CD4-positive, alpha-beta T cell treated with Interleukin-6 at 100 ng/mL for 8 hours (primary cell): Measurements from ENCODE around the gene HGF.

ENCODE experiments used
- DNase-seq: peaks from one replicate; pipeline ENCODE4 v3.0.0-alpha.2; 2020; ENCODE audit warnings: mixed read lengths, low spot score

HGF gene

GRCh38 chr7:81682873-81683272 lies 87.0 kb downstream of the HGF start:
- no peak for DNase-seq

- no peak for DNase-seq
Measured at GRCh38 chr7:81680120-81680519, 89.7 kb downstream of the HGF start.

- DNase-seq = no peak
Measured at GRCh38 chr7:81676813-81677212, 93.0 kb downstream of the HGF start.

GRCh38 chr7:81676105-81676811 lies 93.6 kb downstream of the HGF start:
- DNase-seq = no peak

- DNase-seq = no peak
Measured at GRCh38 chr7:81674431-81674830, 95.4 kb downstream of the HGF start.

GRCh38 chr7:81672872-81673271 lies 97.0 kb downstream of the HGF start:
- no peak for DNase-seq

GRCh38 chr7:81669476-81670105 lies 100.3 kb downstream of the HGF start:
- no peak for DNase-seq

GRCh38 chr7:81666209-81666608 lies 103.6 kb downstream of the HGF start:
- no peak for DNase-seq

GRCh38 chr7:81665236-81665635 lies 104.6 kb downstream of the HGF start:
- DNase-seq = no peak

GRCh38 chr7:81664304-81664703 lies 105.5 kb downstream of the HGF start:
- no peak for DNase-seq

- no peak for DNase-seq
Measured at GRCh38 chr7:81662531-81662930, 107.3 kb downstream of the HGF start.

GRCh38 chr7:81659697-81660395 lies 110.0 kb downstream of the HGF start:
- DNase-seq = no peak

- DNase-seq = no peak
Measured at GRCh38 chr7:81657551-81657950, 112.3 kb downstream of the HGF start.

- no peak for DNase-seq
Measured at GRCh38 chr7:81655271-81655670, 114.6 kb downstream of the HGF start.

GRCh38 chr7:81652225-81652624 lies 117.6 kb downstream of the HGF start:
- no peak for DNase-seq
